ENCODE measurements around the gene RETN. TPM values are rescaled to one million over a fixed set of nuclear protein-coding genes. Genes with fewer than 3 reads are reported as not detected.

RETN gene
- total and polyA plus RNA-seq, 2 of the 8 experiments (the other 6 are each of a cell fraction or from before 2014, with no cell fraction given) = not detected

- Histone ChIP-seq H4K20me1 (replicated peaks in 1 of 2; ENCODE audit: control insufficient read depth in 1 of 2, insufficient read depth in 2 of 2, low read length in 2 of 2) (peaks cover 0 to 18% of the 10 kb centered on the region in 2 experiments), H2BK5ac (ENCODE audit: low read depth, low read length) (no peak overlapping the region), H2BK20ac (ENCODE audit: low read length) (no peak overlapping the region), H2BK12ac (ENCODE audit: low read depth, low read length) (no peak overlapping the region), H2AK5ac (ENCODE audit: low read depth, low read length) (0 out of 2 replicates have a peak overlapping the region, but pooled peaks have one; percentile 24), H3K4me2 (ENCODE audit: insufficient read depth in 1 of 2, low read depth in 2 of 2, low read length in 2 of 2) (no peak overlapping the region), H3K9ac (replicated peaks in 1 of 4; ENCODE audit: extremely low read depth in 1 of 4, low read depth in 3 of 4, low read length in 3 of 4) (no peak overlapping the region), H3K4me1 (replicated peaks in 1 of 4; ENCODE audit: control insufficient read depth in 3 of 4, insufficient read depth in 4 of 4, low read length in 3 of 4) (peaks cover 0 to 8% (median under 1%) of the 10 kb centered on the region in 4 experiments; a peak in 3 of 7 replicates), H3K23ac (ENCODE audit: insufficient read length) (no peak overlapping the region), H3K4ac (replicated peaks; ENCODE audit: insufficient read length, low read depth, low read length) (no peak overlapping the region), H3K9me3 (ENCODE audit: insufficient read depth in 2 of 2, low read depth in 1 of 2, low read length in 1 of 2) (no peaks in the 10 kb centered on the region; a peak in 1 of 4 replicates), H3K36me3 (ENCODE audit: control insufficient read depth in 2 of 4, insufficient read depth in 4 of 4, low read length in 3 of 4) (peaks cover 0 to 6% (median 2%) of the 10 kb centered on the region in 4 experiments; a peak in 2 of 8 replicates), H4K91ac (replicated peaks; ENCODE audit: insufficient read length, low read length) (no peak overlapping the region), H3K27me3 (replicated peaks in 1 of 4; ENCODE audit: control insufficient read depth in 3 of 4, extremely low read depth in 1 of 4, insufficient read depth in 3 of 4, low read length in 3 of 4) (no peaks in the 10 kb centered on the region), H4K5ac (ENCODE audit: insufficient read length, low read depth, low read length) (no peak overlapping the region), H2AFZ (ENCODE audit: low read length) (no peak overlapping the region), H3K14ac (ENCODE audit: insufficient read length) (no peak overlapping the region), H3K56ac (replicated peaks; ENCODE audit: insufficient read length, low read depth, low read length) (no peak overlapping the region), H3K4me3 (ENCODE audit: extremely low read depth in 1 of 4, insufficient read depth in 2 of 4, low read depth in 3 of 4, low read length in 4 of 4) (no peak overlapping the region), H3K79me2 (ENCODE audit: control insufficient read depth in 1 of 2, insufficient read depth in 2 of 2, low read length in 2 of 2) (peaks cover 0 to 3% of the 10 kb centered on the region in 2 experiments; a peak in 1 of 4 replicates), H4K8ac (ENCODE audit: extremely low read depth, insufficient read depth, low read length) (no peak overlapping the region), H2BK15ac (ENCODE audit: low read length) (no peak overlapping the region), H3K18ac (ENCODE audit: extremely low read depth, low read length) (no peak overlapping the region), H3K79me1 (ENCODE audit: low read depth, low read length) (no peaks in the 10 kb centered on the region; the same call in 1 of the 2 replicates), H2BK120ac (replicated peaks; ENCODE audit: low read depth, low read length) (no peak overlapping the region), H3K27ac (ENCODE audit: low read depth, low read length) (no peak overlapping the region), H3K23me2 (ENCODE audit: low read depth, low read length) (peaks cover 5% of the 10 kb centered on the region; the same call in 1 of the 2 replicates)
- DNase-seq (ENCODE audit: low read depth in 1 of 2, low spot score in 2 of 2) (no peak), FAIRE-seq (no peak)
- ChIA-PET POLR2A (ENCODE audit: partially characterized antibody) (interaction anchor here (0.6 to 2.3 kb wide), 8 partner anchors 9 to 189 kb away, joined by 3 to 11 read pairs (median 3); partner anchors contain the start of genes PCP2, PET100, TRAPPC5 and XAB2), CTCF (ENCODE audit: partially characterized antibody) (interaction anchor here (0.6 to 2.1 kb wide), 8 partner anchors 8 to 892 kb away, joined by 3 to 7 read pairs (median 4); no protein-coding TSS in a partner anchor)
- no peak for TF ChIP-seq ATF2 (IDR thresholded peaks at IDR 0.05; ENCODE audit: low read length)
- no peak for TF ChIP-seq JUN (IDR thresholded peaks at IDR 0.05; ENCODE audit: low read depth, low read length)
- TF ChIP-seq CTBP2 (IDR thresholded peaks at IDR 0.05; ENCODE audit: borderline replicate concordance, insufficient read depth, insufficient read length, low read length) = no peak
- TF ChIP-seq SIX5 (IDR thresholded peaks at IDR 0.05; ENCODE audit: low read depth, low read length) = no peak
- no peak for TF ChIP-seq SP4 (IDR thresholded peaks at IDR 0.05; ENCODE audit: low read length)
- no peak for TF ChIP-seq JUND (IDR thresholded peaks at IDR 0.05; ENCODE audit: low read length)
- no peak for TF ChIP-seq EP300 (IDR thresholded peaks at IDR 0.05; ENCODE audit: borderline replicate concordance in 1 of 2, low read depth in 2 of 2, low read length in 2 of 2)
- 85% methylated on average over 11 of the region's 27 CpGs; no CpG with 5 or more reads in 1 of the 2 experiments for WGBS, 2 experiments (ENCODE audit: extremely low coverage in 1 of 2, insufficient coverage in 1 of 2, insufficient read length in 1 of 2, insufficient replicate concordance in 2 of 2, low coverage in 1 of 2, low lambda C conversion rate in 2 of 2, missing lambda C conversion rate in 1 of 2)
Observed at GRCh38 chr19:7642295-7643030, 26.4 kb upstream of the RETN start.

All from H1 (cell line).